B cell (primary cell): Measurements from ENCODE around the gene METTL9.
"Not testable (repeated sequence)": the region's sequence is repeated elsewhere in the genome, so short reads cannot be mapped to it uniquely, and the experiment has no call there.

Experiments used
- EZH2 ChIP-seq: IDR thresholded peaks from 2 replicates; pipeline ENCODE4 v1.6.1; 2012; ENCODE audit warnings: borderline replicate concordance, low read depth, mild to moderate bottlenecking, moderate library complexity, low read length; ENCODE audit not compliant: insufficient read depth, poor library complexity, severe bottlenecking
- TF ChIP-seq, protein P1 (sequence below): fragments of 200-600 bp; IDR thresholded peaks from one replicate; pipeline ENCODE4 v1.8.0; 2022; ENCODE audit warnings: antibody characterized with exemption, mild to moderate bottlenecking

GRCh38 chr16:21553481-21554296 lies 45.7 kb upstream of the METTL9 start:
- TF ChIP-seq EZH2 = not testable (repeated sequence)
- TF ChIP-seq, protein P1, sequence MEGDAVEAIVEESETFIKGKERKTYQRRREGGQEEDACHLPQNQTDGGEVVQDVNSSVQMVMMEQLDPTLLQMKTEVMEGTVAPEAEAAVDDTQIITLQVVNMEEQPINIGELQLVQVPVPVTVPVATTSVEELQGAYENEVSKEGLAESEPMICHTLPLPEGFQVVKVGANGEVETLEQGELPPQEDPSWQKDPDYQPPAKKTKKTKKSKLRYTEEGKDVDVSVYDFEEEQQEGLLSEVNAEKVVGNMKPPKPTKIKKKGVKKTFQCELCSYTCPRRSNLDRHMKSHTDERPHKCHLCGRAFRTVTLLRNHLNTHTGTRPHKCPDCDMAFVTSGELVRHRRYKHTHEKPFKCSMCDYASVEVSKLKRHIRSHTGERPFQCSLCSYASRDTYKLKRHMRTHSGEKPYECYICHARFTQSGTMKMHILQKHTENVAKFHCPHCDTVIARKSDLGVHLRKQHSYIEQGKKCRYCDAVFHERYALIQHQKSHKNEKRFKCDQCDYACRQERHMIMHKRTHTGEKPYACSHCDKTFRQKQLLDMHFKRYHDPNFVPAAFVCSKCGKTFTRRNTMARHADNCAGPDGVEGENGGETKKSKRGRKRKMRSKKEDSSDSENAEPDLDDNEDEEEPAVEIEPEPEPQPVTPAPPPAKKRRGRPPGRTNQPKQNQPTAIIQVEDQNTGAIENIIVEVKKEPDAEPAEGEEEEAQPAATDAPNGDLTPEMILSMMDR = not testable (repeated sequence)
